Glutamatergic neuron (in vitro differentiated cells): Measurements from ENCODE around the gene ZFR2. TPM values are rescaled to one million over a fixed set of nuclear protein-coding genes. Genes with fewer than 3 reads are reported as not detected.

Source experiments
- DNase-seq: peaks from one replicate; pipeline ENCODE4 v3.0.0; 2022
- H3K27ac Mint-ChIP-seq: one replicate; pipeline ENCODE4 v1.8.0; 2020; ENCODE audit warnings: mild to moderate bottlenecking, mixed read lengths, inconsistent platforms; ENCODE audit not compliant: unreplicated experiment
- H3K27me3 Mint-ChIP-seq: one replicate; pipeline ENCODE4 v1.8.0; 2020; ENCODE audit warnings: mild to moderate bottlenecking, moderate library complexity, mixed read lengths, inconsistent platforms; ENCODE audit not compliant: unreplicated experiment
- H3K36me3 Mint-ChIP-seq: one replicate; pipeline ENCODE4 v1.8.0; 2020; ENCODE audit warnings: mild to moderate bottlenecking, mixed read lengths, inconsistent platforms; ENCODE audit not compliant: unreplicated experiment
- H3K4me1 Mint-ChIP-seq: one replicate; pipeline ENCODE4 v1.8.0; 2020; ENCODE audit warnings: mild to moderate bottlenecking, low read depth, mixed read lengths, inconsistent platforms; ENCODE audit not compliant: unreplicated experiment
- H3K4me3 Mint-ChIP-seq: one replicate; pipeline ENCODE4 v1.8.0; 2020; ENCODE audit warnings: mild to moderate bottlenecking, mixed read lengths, inconsistent platforms; ENCODE audit not compliant: unreplicated experiment
- H3K9me3 Mint-ChIP-seq: one replicate; pipeline ENCODE4 v1.8.0; 2020; ENCODE audit warnings: mild to moderate bottlenecking, moderate library complexity, mixed read lengths, inconsistent platforms; ENCODE audit not compliant: unreplicated experiment
- CTCF ChIP-seq: fragments of 200-600 bp; sonication (generic); IDR thresholded peaks from one replicate; pipeline ENCODE4 v1.5.0; 2021; ENCODE audit not compliant: partially characterized antibody, unreplicated experiment
- total RNA-seq: library from RNA; stranded (reverse); fragmentation: NEBNext Ultra II Directional; extraction: Animal tissue kit (Norgen Biotek cat#: 25700); gene quantifications from one replicate; pipeline ENCODE4 v1.2.1, GENCODE V29; 2021; ENCODE audit not compliant: unreplicated experiment

The ZFR2 gene
- total RNA-seq, 1 donor from 2014 or later = 8.9 TPM

- Mint-ChIP-seq H3K9me3 (peaks cover 2% of the 10 kb centered on the region), H3K27ac (no peak overlapping the region), H3K27me3 (peaks cover 8% of the 10 kb centered on the region), H3K4me3 (no peak overlapping the region), H3K36me3 (peaks cover 8% of the 10 kb centered on the region), H3K4me1 (no peaks in the 10 kb centered on the region)
- TF ChIP-seq CTCF = no peak
- DNase-seq = no peak
These were observed 11.3 kb downstream of the ZFR2 start for GRCh38 chr19:3857449-3858003.

- no peak overlapping the region for H3K4me3 Mint-ChIP-seq
- no peak overlapping the region for H3K27ac Mint-ChIP-seq
- peaks cover 11% of the 10 kb centered on the region for H3K27me3 Mint-ChIP-seq
- TF ChIP-seq CTCF = no peak
- no peaks in the 10 kb centered on the region for H3K4me1 Mint-ChIP-seq
- H3K9me3 Mint-ChIP-seq = peaks cover 8% of the 10 kb centered on the region
- DNase-seq = no peak
- H3K36me3 Mint-ChIP-seq = peaks cover 20% of the 10 kb centered on the region
These were observed 13.5 kb downstream of the ZFR2 start for GRCh38 chr19:3855320-3855719.

- peaks cover 8% of the 10 kb centered on the region for H3K9me3 Mint-ChIP-seq
- no peak overlapping the region for H3K27ac Mint-ChIP-seq
- H3K4me1 Mint-ChIP-seq = peaks cover 3% of the 10 kb centered on the region
- H3K36me3 Mint-ChIP-seq = peaks cover 20% of the 10 kb centered on the region
- no peak for TF ChIP-seq CTCF
- no peak for DNase-seq
- H3K27me3 Mint-ChIP-seq = peaks cover 11% of the 10 kb centered on the region
- no peak overlapping the region for H3K4me3 Mint-ChIP-seq
These were observed 16.1 kb downstream of the ZFR2 start for GRCh38 chr19:3852614-3853254.

- Mint-ChIP-seq H3K9me3 (peaks cover 8% of the 10 kb centered on the region), H3K4me1 (peaks cover 3% of the 10 kb centered on the region), H3K27me3 (peaks cover 14% of the 10 kb centered on the region), H3K27ac (no peak overlapping the region), H3K4me3 (no peak overlapping the region), H3K36me3 (peaks cover 20% of the 10 kb centered on the region)
- no peak for TF ChIP-seq CTCF
- DNase-seq = no peak
These were observed 16.7 kb downstream of the ZFR2 start for GRCh38 chr19:3852177-3852511.
